HK-2 (cell line): Measurements from ENCODE around the gene PNPLA7.

ENCODE experiments used
- DNase-seq: peaks from one replicate; pipeline ENCODE4 v3.0.0-alpha.2; 2018; ENCODE audit not compliant: unreplicated experiment

PNPLA7 gene

DNA sequence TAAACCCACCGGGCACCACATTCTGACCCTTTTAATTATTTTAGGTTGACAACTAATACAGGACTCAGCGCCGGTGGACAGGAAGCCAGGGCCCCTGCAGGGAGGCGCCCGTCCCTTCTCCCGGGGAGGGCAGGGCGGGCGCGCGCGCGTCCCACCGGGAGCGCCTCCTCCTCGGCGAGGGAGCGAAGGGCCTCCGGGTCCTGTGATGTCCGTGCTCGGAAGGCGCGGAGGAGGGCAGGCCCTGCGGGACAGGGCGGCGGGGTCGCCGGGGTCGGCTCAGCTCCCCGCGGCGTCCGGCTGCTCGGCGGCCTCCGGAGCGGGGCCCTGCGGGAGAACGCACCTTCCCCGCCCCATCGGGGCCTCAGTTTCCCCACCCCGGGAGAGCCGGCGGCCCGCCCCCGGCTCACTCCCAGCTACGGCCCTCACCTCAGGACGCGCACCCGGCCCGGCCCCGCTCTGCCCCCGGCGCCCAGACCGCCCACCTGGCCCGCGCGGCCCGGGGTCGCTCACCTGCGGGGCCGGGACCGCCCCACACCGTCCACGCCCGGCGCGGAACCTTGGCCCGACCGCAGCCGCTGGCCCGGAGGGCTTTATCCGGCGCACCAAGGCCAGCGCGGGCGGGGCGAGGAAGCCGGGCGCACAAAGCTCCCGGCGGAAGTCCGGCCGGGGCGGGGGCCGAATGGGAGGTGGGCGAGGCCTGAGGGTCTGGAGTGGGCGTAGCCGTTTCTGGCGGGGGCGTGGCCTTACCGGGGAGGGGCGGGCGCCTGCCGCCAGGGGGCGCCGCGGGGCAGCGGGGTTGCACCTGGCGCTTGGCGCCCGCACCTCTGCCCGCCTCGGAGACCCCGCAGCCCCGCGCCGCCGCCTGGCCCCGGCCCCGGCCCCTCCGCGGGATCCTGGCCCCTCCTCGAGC, 127.3 kb downstream of the PNPLA7 start, which contains the start of the genes EXD3 and NOXA1:
TSS of gene EXD3 (minus strand) at position 559 of the 910 bp plus-strand sequence. CDS start 27,805 bp downstream, outside the sequence.
TSS of gene NOXA1 (plus strand) at position 790 of the 910 bp plus-strand sequence. CDS start 137 bp downstream, outside the sequence.
- DNase-seq, result peak; percentile 96

DNA sequence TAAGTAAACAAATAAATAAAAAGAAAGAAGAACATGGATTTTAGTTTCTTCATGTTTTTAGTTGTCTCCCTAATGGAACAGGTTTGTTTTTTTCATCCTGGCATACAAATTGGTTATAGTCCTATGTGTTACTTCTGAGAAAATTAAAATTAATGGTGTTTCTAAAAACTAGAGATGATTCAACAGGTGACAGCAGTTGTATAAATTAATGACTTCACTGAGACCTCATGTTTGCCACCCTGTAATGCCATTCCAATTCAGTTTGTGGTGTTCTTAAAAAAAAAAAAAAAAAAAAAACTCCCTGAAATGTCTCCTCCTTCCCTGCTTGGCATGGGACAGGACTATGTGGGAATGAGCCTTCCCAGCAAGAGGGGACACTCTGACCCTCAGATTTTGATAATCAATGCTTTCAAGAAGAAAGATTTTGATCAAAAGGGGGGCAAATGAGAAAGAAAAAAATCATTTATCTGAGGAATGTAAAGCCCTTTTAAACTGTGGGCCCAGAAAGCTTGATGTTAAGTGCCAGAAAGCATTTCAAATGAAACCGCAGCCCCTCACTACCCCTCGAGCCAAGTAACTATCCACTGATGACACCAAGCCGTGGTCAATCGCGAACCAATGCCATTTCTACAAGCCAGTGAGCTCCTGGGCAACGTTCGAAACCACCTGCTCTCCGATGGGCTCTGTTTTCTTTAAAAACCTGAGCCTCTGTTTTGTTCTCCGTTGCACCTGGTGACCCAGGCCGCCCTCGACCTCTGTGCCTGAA, 128.2 kb downstream of the PNPLA7 start:
- DNase-seq, result no peak

DNA sequence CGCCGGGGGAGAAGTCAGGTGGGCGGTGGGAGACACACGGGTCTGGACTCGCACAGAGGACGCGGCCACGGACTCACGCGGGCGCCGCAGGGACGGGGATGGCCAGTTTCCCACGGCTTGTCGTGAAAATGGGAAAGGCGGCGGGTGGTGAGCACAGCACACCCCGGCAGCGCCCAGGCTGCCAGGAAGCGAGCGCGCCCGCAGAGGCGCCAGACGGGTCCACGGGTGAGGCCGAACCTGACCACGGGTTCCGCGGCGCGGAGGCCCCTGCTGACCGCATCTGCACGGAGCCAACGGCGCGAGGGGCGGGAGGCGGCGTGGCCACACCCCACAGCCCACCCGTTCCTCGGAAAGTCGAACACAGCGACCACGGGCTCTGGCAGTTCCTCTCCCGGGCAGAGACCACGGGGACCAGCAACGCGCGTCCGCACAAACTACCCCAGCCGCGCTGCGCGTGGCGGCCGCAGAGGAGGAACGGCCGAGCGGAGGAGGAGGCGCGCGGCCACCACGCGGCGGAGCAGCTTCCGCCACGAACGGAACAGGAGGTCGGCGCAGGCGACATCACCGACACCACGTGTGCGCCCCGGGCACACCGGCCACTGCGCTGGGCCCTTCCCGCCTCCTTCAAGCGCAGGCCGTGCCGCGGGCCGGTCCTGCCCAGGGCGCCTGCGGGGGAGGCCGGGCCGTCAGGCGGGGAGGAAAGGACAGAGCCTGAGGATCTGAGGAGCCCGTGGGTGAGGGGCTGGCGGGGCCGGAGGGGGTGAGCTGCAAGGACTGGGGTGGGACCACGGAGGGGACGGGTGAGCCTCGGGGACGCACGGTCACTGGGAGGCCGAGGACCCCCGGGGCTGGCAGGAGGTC, 132.8 kb downstream of the PNPLA7 start:
- DNase-seq, result no peak

DNA sequence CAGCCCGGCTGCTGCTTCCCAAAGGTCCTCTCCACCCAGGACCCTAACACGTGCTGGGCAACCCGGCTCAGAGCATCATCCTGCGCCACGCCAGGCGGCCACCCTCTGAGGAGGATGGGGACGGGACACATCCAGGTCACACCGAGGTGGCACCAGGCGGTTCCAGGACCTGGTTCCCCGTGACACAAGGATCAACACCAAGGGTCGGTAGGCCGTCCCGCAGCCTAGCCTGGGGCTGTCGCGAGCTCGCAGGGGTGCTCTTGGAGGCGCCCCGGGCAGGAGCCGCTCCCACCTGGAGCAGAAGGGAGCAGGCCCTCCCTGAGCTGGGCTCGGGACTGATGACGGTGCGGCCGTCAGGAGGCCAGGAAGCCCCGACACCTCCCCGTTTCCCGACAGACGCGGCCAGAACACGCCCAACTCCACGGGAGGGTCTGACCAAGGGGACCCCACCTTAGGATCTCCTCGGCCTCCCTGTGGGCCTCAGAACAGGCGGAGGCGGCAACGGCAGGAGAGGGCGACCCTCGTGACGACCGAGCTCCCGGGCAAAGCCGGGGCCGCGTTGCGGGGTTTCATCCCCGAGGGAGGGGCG, 133.5 kb downstream of the PNPLA7 start:
- no peak for DNase-seq

DNA sequence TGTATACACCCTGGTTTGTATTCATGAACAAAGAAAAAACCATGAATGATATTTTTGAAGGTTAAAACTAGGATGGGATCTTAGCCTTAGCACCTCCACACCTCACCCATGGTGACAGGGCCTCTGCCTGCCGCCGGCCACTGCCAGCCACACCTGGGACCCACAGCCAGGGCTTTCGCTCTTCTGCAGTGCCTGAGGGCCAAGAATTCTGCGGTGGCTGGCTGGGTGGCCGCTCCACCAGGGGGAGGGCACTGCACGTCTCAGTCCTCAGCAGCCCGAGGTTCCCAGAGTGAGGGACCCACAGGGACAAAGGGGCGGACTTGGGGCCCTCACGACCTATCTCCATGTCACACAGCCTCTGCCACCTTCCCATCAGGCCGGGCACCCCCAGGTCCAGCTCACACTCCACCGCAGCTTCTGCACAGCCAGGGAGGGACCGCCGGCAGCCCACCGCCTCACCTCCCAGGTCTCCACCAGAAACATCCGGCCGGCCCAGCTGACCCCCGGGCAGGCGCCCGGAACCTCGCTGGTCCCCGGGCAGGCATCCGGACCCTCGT, 134.1 kb downstream of the PNPLA7 start:
- no peak for DNase-seq

DNA sequence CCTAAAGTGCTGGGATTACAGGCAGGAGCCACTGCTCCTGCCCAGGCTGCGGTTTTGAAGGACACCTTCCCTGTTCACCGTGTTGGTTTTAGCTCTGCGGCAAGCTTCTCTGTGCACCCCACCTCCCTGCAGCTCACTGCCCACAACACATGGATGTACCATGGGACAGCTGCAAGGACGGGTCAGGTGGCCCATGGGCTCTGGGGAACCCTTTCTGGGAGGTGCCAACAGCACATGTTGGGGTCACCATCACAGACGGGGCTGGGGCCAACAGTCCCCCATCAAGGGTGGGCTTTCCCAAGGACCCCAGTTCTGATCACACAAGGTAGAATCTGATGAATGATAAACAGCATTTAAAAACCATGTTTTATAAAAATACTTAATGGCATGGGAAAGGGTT, 134.8 kb downstream of the PNPLA7 start:
- DNase-seq, result no peak

DNA sequence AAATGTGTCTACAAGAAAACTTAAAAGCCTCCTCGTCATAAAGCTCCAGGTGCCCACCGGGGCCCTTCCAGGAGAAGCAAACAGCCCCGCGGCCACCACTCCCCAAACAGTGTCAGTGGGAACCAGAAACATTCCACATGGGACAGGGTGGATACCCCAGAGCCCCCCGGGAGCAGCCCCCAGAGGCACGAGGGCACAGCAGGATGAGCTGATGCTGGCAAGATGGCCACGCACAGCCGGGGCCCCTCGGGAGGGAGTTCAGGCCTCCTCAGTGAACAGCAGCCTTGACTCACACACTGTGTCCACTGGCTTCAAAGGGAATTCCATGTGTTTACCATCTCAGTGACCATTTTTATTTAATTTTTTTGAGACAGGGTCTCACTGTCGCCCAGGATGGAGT, 137.8 kb downstream of the PNPLA7 start:
- DNase-seq, result peak; percentile 44

DNA sequence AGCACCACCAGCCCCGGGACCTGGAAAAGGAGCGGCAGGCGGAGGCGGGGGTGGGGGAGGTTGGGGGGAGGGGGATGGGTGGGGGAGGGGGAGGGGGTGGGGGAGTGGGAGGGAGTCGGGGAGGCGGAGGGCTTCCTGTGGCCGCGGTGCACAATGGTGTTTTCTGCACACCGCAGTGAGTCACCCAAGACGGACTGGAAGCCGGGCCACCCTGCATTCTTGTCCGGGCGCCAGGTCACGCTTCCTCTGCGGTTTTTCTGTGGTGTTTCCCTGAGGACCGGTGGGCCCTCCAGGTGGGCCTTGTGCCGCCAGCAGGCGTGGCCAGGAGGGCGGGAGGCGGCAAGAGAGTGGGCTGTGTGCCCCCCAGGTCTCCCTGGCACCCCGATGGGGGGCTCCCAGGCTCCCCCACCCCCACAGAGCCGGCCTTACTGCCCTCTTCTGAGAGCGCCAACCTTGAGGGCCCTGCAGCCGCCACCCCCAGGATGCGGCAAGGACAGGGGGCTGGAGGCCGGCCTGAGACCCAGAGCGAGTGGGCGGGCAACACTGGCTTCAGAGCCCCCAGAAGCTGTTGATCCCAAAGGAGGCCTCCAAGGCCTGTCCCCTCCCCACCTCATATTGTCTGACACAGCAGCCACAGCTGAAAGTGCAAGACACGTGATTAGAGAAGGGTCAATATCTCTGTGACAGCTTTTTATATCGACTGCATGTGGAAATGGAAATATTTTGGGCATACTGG, 138.4 kb downstream of the PNPLA7 start:
- peak; percentile 94 for DNase-seq

DNA sequence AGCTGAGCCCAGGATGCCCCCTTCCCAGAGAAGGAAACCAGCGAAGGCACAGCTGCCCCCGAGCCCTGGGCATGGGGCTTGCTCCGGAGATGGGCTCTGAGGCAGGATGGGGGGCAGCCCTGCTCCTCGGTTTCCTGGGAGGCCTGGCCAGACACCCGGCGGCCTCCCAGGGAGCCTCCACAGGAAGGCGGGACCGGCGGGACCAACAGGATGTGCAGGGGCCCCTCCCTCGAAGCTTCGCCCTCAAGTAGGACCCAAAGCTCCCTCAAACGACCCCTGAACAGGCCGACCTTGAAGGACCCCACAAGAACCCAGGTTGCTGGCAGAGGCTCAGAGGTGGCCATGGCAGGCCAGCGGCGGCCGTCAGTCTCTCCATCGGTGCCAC, 138.9 kb downstream of the PNPLA7 start:
- peak; percentile 73 for DNase-seq

DNA sequence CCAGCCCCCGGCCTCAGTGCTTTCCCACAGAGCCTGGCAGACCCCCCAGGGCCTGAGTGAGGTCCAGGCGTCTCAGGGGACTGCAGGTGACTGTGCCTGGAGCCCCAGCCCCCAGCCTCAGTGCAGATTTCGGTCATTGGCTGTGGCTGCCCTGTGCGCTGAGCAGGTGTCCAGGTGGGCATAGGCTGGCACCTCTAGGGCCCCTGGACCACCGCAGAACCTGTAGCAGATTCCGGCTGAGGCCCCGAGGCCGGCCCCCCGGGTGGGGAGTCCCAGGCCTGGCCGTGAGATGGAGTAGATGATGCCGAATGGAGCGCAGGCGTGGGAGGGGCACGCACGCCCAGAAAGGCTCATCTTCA, 139.3 kb downstream of the PNPLA7 start:
- no peak for DNase-seq

DNA sequence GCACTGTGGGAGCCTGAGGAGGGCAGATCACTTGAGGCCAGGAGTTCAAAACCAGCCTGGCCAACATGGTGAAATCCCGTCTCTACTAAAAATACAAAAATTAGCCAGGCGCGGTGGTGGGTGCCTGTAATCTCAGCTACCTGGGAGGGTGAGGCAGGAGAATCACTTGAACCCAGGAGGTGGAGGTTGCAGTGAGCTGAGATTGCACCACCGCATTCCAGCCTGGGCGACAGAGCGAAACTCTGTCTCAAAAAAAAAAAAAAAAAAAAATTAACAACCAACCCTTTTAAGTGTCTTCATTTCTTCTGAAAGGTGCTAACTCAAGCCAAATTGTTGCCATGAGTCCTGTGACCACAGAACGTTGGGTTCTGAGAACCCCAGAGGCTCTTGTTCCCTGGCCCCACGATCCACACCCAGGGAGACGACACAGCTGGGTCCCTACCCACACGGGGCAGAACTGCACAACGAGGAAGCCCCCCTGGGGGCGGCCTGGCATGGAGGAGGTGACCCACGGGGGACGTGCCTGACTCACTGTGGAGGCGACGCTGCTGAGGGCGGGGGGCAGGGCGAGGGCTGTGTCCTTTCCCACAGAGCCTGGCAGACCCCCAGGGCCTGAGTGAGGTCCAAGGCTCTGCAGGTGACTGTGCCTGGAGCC, 139.8 kb downstream of the PNPLA7 start:
- peak; percentile 35 for DNase-seq
